SU-DHL-6 (cell line): ENCODE results near the gene SLC22A23.

Source experiments
- H2AFZ ChIP-seq: fragments of 200-600 bp; sonication (generic); 2 replicates; pipeline ENCODE4 v1.6.1; 2014; ENCODE audit warnings: low read depth, mild to moderate bottlenecking, moderate library complexity, mixed read lengths, antibody characterized with exemption, low read length; ENCODE audit not compliant: severe bottlenecking
- H3F3A ChIP-seq: fragments of 200-600 bp; shearing (Covaris generic); 2 replicates; pipeline ENCODE4 v1.6.0; 2016; ENCODE audit warnings: antibody characterized with exemption, mild to moderate bottlenecking; ENCODE audit not compliant: insufficient read depth
- H3K27ac ChIP-seq: fragments of 200-600 bp; sonication (generic); 2 replicates; pipeline ENCODE4 v1.5.1; 2016; ENCODE audit warnings: low read depth, mild to moderate bottlenecking, low read length, moderate library complexity, mixed read lengths
- H3K27me3 ChIP-seq: fragments of 200-600 bp; sonication (generic), shearing (Covaris generic); 2 replicates; pipeline ENCODE4 v1.6.0; 2014; ENCODE audit warnings: mild to moderate bottlenecking, low read length
- H3K36me3 ChIP-seq: fragments of 200-600 bp; sonication (generic); 2 replicates; pipeline ENCODE4 v1.6.1; 2014; ENCODE audit warnings: mild to moderate bottlenecking, low read length, mixed read lengths
- H3K4me2 ChIP-seq: fragments of 300-600, 200-600 bp; shearing (Covaris generic), sonication (generic); 2 replicates; pipeline ENCODE4 v1.6.0; 2014; ENCODE audit warnings: low read length, low read depth, mild to moderate bottlenecking; ENCODE audit not compliant: poor library complexity, severe bottlenecking
- H3K4me3 ChIP-seq: fragments of 200-600 bp; sonication (generic); 2 replicates; pipeline ENCODE4 v1.5.1; 2014; ENCODE audit warnings: antibody characterized with exemption, low read length, mild to moderate bottlenecking, mixed read lengths; ENCODE audit not compliant: insufficient read depth, poor library complexity, severe bottlenecking
- H3K79me2 ChIP-seq: fragments of 200-600 bp; sonication (generic); 2 replicates; pipeline ENCODE4 v1.6.1; 2014; ENCODE audit warnings: mild to moderate bottlenecking, low read length, moderate library complexity; ENCODE audit not compliant: insufficient read depth
- H3K9ac ChIP-seq: fragments of 200-600 bp; sonication (generic); 2 replicates; pipeline ENCODE4 v1.7.0; 2014; ENCODE audit warnings: mild to moderate bottlenecking, low read length
- H3K9me2 ChIP-seq: fragments of 200-600 bp; sonication (generic); replicated peaks from 2 replicates; pipeline ENCODE4 v1.6.1; 2014; ENCODE audit warnings: low read length; ENCODE audit not compliant: insufficient read depth
- H3K9me3 ChIP-seq: fragments of 200-600 bp; sonication (generic); 2 replicates; pipeline ENCODE4 v1.6.1; 2014; ENCODE audit warnings: low read length, mixed read lengths; ENCODE audit not compliant: insufficient read depth
- H4K20me1 ChIP-seq: fragments of 200-600 bp; sonication (generic); 2 replicates; pipeline ENCODE4 v1.6.1; 2014; ENCODE audit warnings: low read depth, mild to moderate bottlenecking, antibody characterized with exemption, low read length, moderate library complexity, mixed read lengths
- CTCF ChIP-seq: fragments of 200-600 bp; sonication (generic); IDR thresholded peaks from one replicate; pipeline ENCODE4 v1.5.1; 2017; ENCODE audit warnings: antibody characterized with exemption, mild to moderate bottlenecking, low read length, moderate library complexity; ENCODE audit not compliant: insufficient read depth, poor library complexity, severe bottlenecking
- EZH2phosphoT487 ChIP-seq: fragments of 200-600 bp; sonication (generic), shearing (Covaris generic); conservative IDR thresholded peaks from 2 replicates; pipeline ENCODE4 v1.6.1; 2018; ENCODE audit warnings: mild to moderate bottlenecking, antibody characterized with exemption, low read length, moderate library complexity, mixed read lengths

The SLC22A23 gene

GRCh38 chr6:3504354-3504753 is 47.5 kb upstream of the SLC22A23 start:
- H3K9me3 ChIP-seq, result no peaks in the 10 kb centered on the region

GRCh38 chr6:3501826-3502500 is 45.1 kb upstream of the SLC22A23 start:
- Histone ChIP-seq H4K20me1 (no peaks in the 10 kb centered on the region), H3K27ac (no peak overlapping the region), H3K9me3 (no peaks in the 10 kb centered on the region), H3K9ac (no peak overlapping the region), H3K36me3 (no peaks in the 10 kb centered on the region), H3F3A (no peaks in the 10 kb centered on the region), H3K4me3 (no peak overlapping the region), H3K27me3 (no peaks in the 10 kb centered on the region), H3K9me2 (no peaks in the 10 kb centered on the region), H3K79me2 (no peaks in the 10 kb centered on the region), H2AFZ (no peak overlapping the region), H3K4me2 (no peak overlapping the region)
- no peak for TF ChIP-seq EZH2phosphoT487
- TF ChIP-seq CTCF, result no peak

More at GRCh38 chr6:3504354-3504753, 47.5 kb upstream of the SLC22A23 start:
- no peak overlapping the region for H2AFZ ChIP-seq
- no peak overlapping the region for H3K4me3 ChIP-seq
- H3K27me3 ChIP-seq, result no peaks in the 10 kb centered on the region
- H3F3A ChIP-seq, result no peaks in the 10 kb centered on the region
- no peaks in the 10 kb centered on the region for H3K36me3 ChIP-seq
- H3K27ac ChIP-seq, result no peak overlapping the region
- no peak for TF ChIP-seq EZH2phosphoT487
- TF ChIP-seq CTCF, result no peak
- H3K79me2 ChIP-seq, result no peaks in the 10 kb centered on the region
- H3K9me2 ChIP-seq, result no peaks in the 10 kb centered on the region
- no peaks in the 10 kb centered on the region for H4K20me1 ChIP-seq
- H3K4me2 ChIP-seq, result no peak overlapping the region
- H3K9ac ChIP-seq, result no peak overlapping the region

GRCh38 chr6:3500262-3501014 is 43.6 kb upstream of the SLC22A23 start:
- Histone ChIP-seq H3K36me3 (no peaks in the 10 kb centered on the region), H3K4me2 (no peak overlapping the region), H3F3A (no peaks in the 10 kb centered on the region), H3K79me2 (no peaks in the 10 kb centered on the region), H3K9me3 (no peaks in the 10 kb centered on the region), H3K27ac (no peak overlapping the region), H3K9me2 (no peaks in the 10 kb centered on the region), H3K9ac (no peak overlapping the region), H4K20me1 (no peaks in the 10 kb centered on the region), H3K4me3 (no peak overlapping the region), H3K27me3 (0 out of 2 replicates have a peak, but pooled peaks cover 2% of the 10 kb centered on the region), H2AFZ (no peak overlapping the region)
- no peak for TF ChIP-seq EZH2phosphoT487
- TF ChIP-seq CTCF, result no peak
